ENCODE results near the gene MRPS34. TPM values are rescaled to one million over a fixed set of nuclear protein-coding genes. Genes with fewer than 3 reads are reported as not detected.
A peak's percentile ranks its signal among the peaks of the same experiment; 100 is the strongest.

Gene MRPS34
- total RNA-seq, 1 donor from 2014 or later: 70.9 TPM

GRCh38 chr16:1727651-1728624, 45.0 kb downstream of the MRPS34 start:
- Mint-ChIP-seq H3K27me3 (ENCODE audit: unreplicated experiment) (no peaks in the 10 kb centered on the region), H3K9me3 (ENCODE audit: unreplicated experiment) (no peaks in the 10 kb centered on the region), H3K4me1 (ENCODE audit: unreplicated experiment) (peaks cover 11% of the 10 kb centered on the region), H3K4me3 (ENCODE audit: unreplicated experiment) (no peak overlapping the region), H3K36me3 (ENCODE audit: unreplicated experiment) (peaks cover 25% of the 10 kb centered on the region), H3K27ac (ENCODE audit: unreplicated experiment) (no peak overlapping the region)
- TF ChIP-seq CTCF (IDR thresholded peaks at IDR 0.05): no peak
- no peak for DNase-seq (ENCODE audit: extremely low spot score, unreplicated experiment)

GRCh38 chr16:1726661-1727502, 46.1 kb downstream of the MRPS34 start:
- no peak for TF ChIP-seq CTCF (IDR thresholded peaks at IDR 0.05)
- Mint-ChIP-seq H3K4me3 (ENCODE audit: unreplicated experiment) (no peak overlapping the region), H3K27ac (ENCODE audit: unreplicated experiment) (no peak overlapping the region), H3K9me3 (ENCODE audit: unreplicated experiment) (no peaks in the 10 kb centered on the region), H3K36me3 (ENCODE audit: unreplicated experiment) (peaks cover 20% of the 10 kb centered on the region), H3K27me3 (ENCODE audit: unreplicated experiment) (no peaks in the 10 kb centered on the region), H3K4me1 (ENCODE audit: unreplicated experiment) (peaks cover 17% of the 10 kb centered on the region)
- no peak for DNase-seq (ENCODE audit: extremely low spot score, unreplicated experiment)

- no peak for DNase-seq (ENCODE audit: extremely low spot score, unreplicated experiment)
- no peak for TF ChIP-seq CTCF (IDR thresholded peaks at IDR 0.05)
- Mint-ChIP-seq H3K36me3 (ENCODE audit: unreplicated experiment) (peaks cover 15% of the 10 kb centered on the region), H3K27me3 (ENCODE audit: unreplicated experiment) (no peaks in the 10 kb centered on the region), H3K4me3 (ENCODE audit: unreplicated experiment) (no peak overlapping the region), H3K9me3 (ENCODE audit: unreplicated experiment) (no peaks in the 10 kb centered on the region), H3K4me1 (ENCODE audit: unreplicated experiment) (peaks cover 28% of the 10 kb centered on the region), H3K27ac (ENCODE audit: unreplicated experiment) (no peak overlapping the region)
Measured at GRCh38 chr16:1724491-1724890, 48.4 kb downstream of the MRPS34 start.

- no peak for DNase-seq (ENCODE audit: extremely low spot score, unreplicated experiment)
Measured at GRCh38 chr16:1723450-1724147, 49.3 kb downstream of the MRPS34 start.

More at GRCh38 chr16:1723450-1724147, 49.3 kb downstream of the MRPS34 start:
- H3K27ac Mint-ChIP-seq (ENCODE audit: unreplicated experiment): peak overlapping the region; percentile 96
- no peaks in the 10 kb centered on the region for H3K27me3 Mint-ChIP-seq (ENCODE audit: unreplicated experiment)
- H3K36me3 Mint-ChIP-seq (ENCODE audit: unreplicated experiment): peaks cover 12% of the 10 kb centered on the region
- H3K4me3 Mint-ChIP-seq (ENCODE audit: unreplicated experiment): no peak overlapping the region
- peaks cover 30% of the 10 kb centered on the region for H3K4me1 Mint-ChIP-seq (ENCODE audit: unreplicated experiment)
- TF ChIP-seq CTCF (IDR thresholded peaks at IDR 0.05): peak; percentile 76
- no peaks in the 10 kb centered on the region for H3K9me3 Mint-ChIP-seq (ENCODE audit: unreplicated experiment)

Small RNA genes lying within 50 kb of the gene (microRNA-seq; reads per million reads assigned to microRNA genes)
- gene MIR3177 (ENCODE audit: unreplicated experiment): 3.8 reads per million

Other genes starting within 250 kb of the MRPS34 start
- 13.5 and 14.5 TPM in 2 replicates for gene TMEM204, start 239.5 kb downstream of the MRPS34 start, total RNA-seq
- gene IFT140, start 161.1 kb downstream of the MRPS34 start, total RNA-seq: 36.4 and 38.2 TPM in 2 replicates
- 29.4 and 30.1 TPM in 2 replicates for gene CRAMP1, start 160.8 kb downstream of the MRPS34 start, total RNA-seq
- 53.6 and 55.1 TPM in 2 replicates for gene JPT2, start 94.9 kb downstream of the MRPS34 start, total RNA-seq
- gene MAPK8IP3, start 66.9 kb downstream of the MRPS34 start, total RNA-seq: 89.7 and 105 TPM in 2 replicates
- 45.8 and 48.8 TPM in 2 replicates for gene NME3, start 1.6 kb downstream of the MRPS34 start, total RNA-seq
- gene EME2, start 324 bp downstream of the MRPS34 start, total RNA-seq: 21.5 and 22.4 TPM in 2 replicates
- 52.8 and 53.4 TPM in 2 replicates for gene SPSB3, start 9.4 kb upstream of the MRPS34 start, total RNA-seq
- gene NUBP2, start 9.8 kb upstream of the MRPS34 start, total RNA-seq: 55.5 and 56.3 TPM in 2 replicates
- 0.34 and 0.43 TPM in 2 replicates for gene IGFALS, start 20.6 kb upstream of the MRPS34 start, total RNA-seq
- 55.0 and 57.0 TPM in 2 replicates for gene HAGH, start 53.7 kb upstream of the MRPS34 start, total RNA-seq
- gene FAHD1, start 54.1 kb upstream of the MRPS34 start, total RNA-seq: 25.9 and 29.5 TPM in 2 replicates
- 0.63 and 1.2 TPM in 2 replicates for gene MEIOB, start 99.0 kb upstream of the MRPS34 start, total RNA-seq
- gene HS3ST6, start 145.3 kb upstream of the MRPS34 start, total RNA-seq: not detected in 2 replicates
- gene MSRB1, start 170.1 kb upstream of the MRPS34 start, total RNA-seq: 17.1 and 21.0 TPM in 2 replicates
- gene RPL3L, start 181.6 kb upstream of the MRPS34 start, total RNA-seq: 1.2 TPM in 1 of 2 replicates, not detected in the other
- 126 TPM in 2 replicates for gene NDUFB10, start 186.4 kb upstream of the MRPS34 start, total RNA-seq
- 2,261 and 2,286 TPM in 2 replicates for gene RPS2, start 191.7 kb upstream of the MRPS34 start, total RNA-seq
- gene RNF151, start 193.7 kb upstream of the MRPS34 start, total RNA-seq: 0.46 TPM in 1 of 2 replicates, not detected in the other
- gene TBL3, start 198.9 kb upstream of the MRPS34 start, total RNA-seq: 29.9 and 32.0 TPM in 2 replicates
- 0.54 and 0.91 TPM in 2 replicates for gene NOXO1, start 208.3 kb upstream of the MRPS34 start, total RNA-seq
- 21.2 and 24.7 TPM in 2 replicates for gene GFER, start 211.1 kb upstream of the MRPS34 start, total RNA-seq
- gene SYNGR3, start 216.8 kb upstream of the MRPS34 start, total RNA-seq: 0.57 and 0.91 TPM in 2 replicates
- 45.4 and 46.9 TPM in 2 replicates for gene ZNF598, start 236.7 kb upstream of the MRPS34 start, total RNA-seq
- gene NPW, start 246.7 kb upstream of the MRPS34 start, total RNA-seq: 4.1 and 4.4 TPM in 2 replicates